Endodermal cell (in vitro differentiated cells): ENCODE data around the gene ANKRD9. TPM values are rescaled to one million over a fixed set of nuclear protein-coding genes. Genes with fewer than 3 reads are reported as not detected.

ENCODE experiments used
- DNase-seq: peaks from one replicate; pipeline ENCODE4 v3.0.0-alpha.2; 2017
- H3K27ac ChIP-seq: 2 replicates; pipeline ENCODE4 v1.5.1; 2013; ENCODE audit warnings: mild to moderate bottlenecking, low read depth, low read length, moderate library complexity
- H3K27me3 ChIP-seq: 2 replicates; pipeline ENCODE4 v1.6.1; 2013; ENCODE audit warnings: mild to moderate bottlenecking, low read length, moderate library complexity; ENCODE audit not compliant: insufficient read depth, control insufficient read depth, poor library complexity, severe bottlenecking
- H3K36me3 ChIP-seq: 2 replicates; pipeline ENCODE4 v1.7.0; 2013; ENCODE audit warnings: mild to moderate bottlenecking, low read length, moderate library complexity; ENCODE audit not compliant: control insufficient read depth, insufficient read depth
- H3K4me1 ChIP-seq: one replicate; pipeline ENCODE4 v1.7.0; 2013; ENCODE audit warnings: low read length; ENCODE audit not compliant: control insufficient read depth, insufficient read depth
- H3K4me3 ChIP-seq: 2 replicates; pipeline ENCODE4 v1.5.1; 2013; ENCODE audit warnings: mild to moderate bottlenecking, low read length, moderate library complexity
- H3K9ac ChIP-seq: 2 replicates; pipeline ENCODE4 v1.6.1; 2013; ENCODE audit warnings: mild to moderate bottlenecking, low read length, moderate library complexity; ENCODE audit not compliant: poor library complexity, severe bottlenecking; ENCODE audit errors: extremely low read depth
- H3K9me3 ChIP-seq: 2 replicates; pipeline ENCODE4 v1.6.1; 2013; ENCODE audit warnings: mild to moderate bottlenecking, low read length, moderate library complexity; ENCODE audit not compliant: control insufficient read depth
- H3K27ac Mint-ChIP-seq: 2 replicates; pipeline ENCODE4 v1.8.0; 2020; ENCODE audit warnings: mixed read lengths
- H3K27me3 Mint-ChIP-seq: 2 replicates; pipeline ENCODE4 v1.8.0; 2021; ENCODE audit warnings: mild to moderate bottlenecking, mixed read lengths; ENCODE audit not compliant: insufficient read depth
- H3K36me3 Mint-ChIP-seq: 2 replicates; pipeline ENCODE4 v1.8.0; 2020; ENCODE audit warnings: low read depth, mixed read lengths
- H3K4me1 Mint-ChIP-seq: 2 replicates; pipeline ENCODE4 v1.8.0; 2020; ENCODE audit warnings: mixed read lengths
- H3K4me3 Mint-ChIP-seq: 2 replicates; pipeline ENCODE4 v1.8.0; 2020; ENCODE audit warnings: mild to moderate bottlenecking, moderate library complexity, mixed read lengths
- H3K9me3 Mint-ChIP-seq: 2 replicates; pipeline ENCODE4 v1.8.0; 2020; ENCODE audit warnings: mild to moderate bottlenecking, mixed read lengths
- CTCF ChIP-seq: fragments of 200-600 bp; sonication (generic); conservative IDR thresholded peaks from 2 replicates; pipeline ENCODE4 v1.5.0; 2021; ENCODE audit warnings: antibody characterized with exemption, mild to moderate bottlenecking
- WGBS, 2 experiments: methylation state at CpG; one replicate each; pipeline versions ENCODE4 v1.1.5 to v1.1.7; 2013; ENCODE audit warnings: missing lambda C conversion rate in 2 of 2, mixed read lengths in 1 of 2; ENCODE audit not compliant: insufficient coverage in 1 of 2, insufficient read length in 1 of 2; 5-methylcytosine and 5-hydroxymethylcytosine counted together
- total RNA-seq, 2 donors: library from RNA; stranded (reverse); fragmentation: NEBNext Ultra II Directional in 1 of 2; extraction: Animal tissue kit (Norgen Biotek cat#: 25700) in 1 of 2; gene quantifications; 2 replicates in 1 of 2; 3 replicates in 1 of 2; pipeline ENCODE4 v1.2.1, GENCODE V29; 2021

The ANKRD9 gene
- total RNA-seq, 2 donors from 2014 or later: 32.7 to 38.9 TPM

- H3K9me3 ChIP-seq: no peaks in the 10 kb centered on the region
- H3K9me3 Mint-ChIP-seq: no peaks in the 10 kb centered on the region
- no peak overlapping the region for H3K27ac ChIP-seq
- no peak overlapping the region for H3K4me3 Mint-ChIP-seq
- no peak overlapping the region for H3K4me3 ChIP-seq
- TF ChIP-seq CTCF: no peak
- no peak overlapping the region for H3K27ac Mint-ChIP-seq
- no peak overlapping the region for H3K9ac ChIP-seq
- no peaks in the 10 kb centered on the region for H3K36me3 ChIP-seq
- peaks cover 3% of the 10 kb centered on the region for H3K27me3 Mint-ChIP-seq
- no peaks in the 10 kb centered on the region for H3K4me1 ChIP-seq
- H3K4me1 Mint-ChIP-seq: no peaks in the 10 kb centered on the region
- no peaks in the 10 kb centered on the region for H3K27me3 ChIP-seq
- 88 to 96% methylated on average over 3 to 15 of the region's 15 CpGs for WGBS, 2 experiments
- no peak for DNase-seq
- H3K36me3 Mint-ChIP-seq: no peaks in the 10 kb centered on the region
These were observed 28.5 kb upstream of the ANKRD9 start for GRCh38 chr14:102537981-102538601.

- no peaks in the 10 kb centered on the region for H3K36me3 Mint-ChIP-seq
- H3K9me3 Mint-ChIP-seq: no peaks in the 10 kb centered on the region
- H3K27ac ChIP-seq: no peak overlapping the region
- H3K4me1 Mint-ChIP-seq: no peaks in the 10 kb centered on the region
- DNase-seq: no peak
- no peak overlapping the region for H3K4me3 ChIP-seq
- no peaks in the 10 kb centered on the region for H3K9me3 ChIP-seq
- TF ChIP-seq CTCF: no peak
- no peaks in the 10 kb centered on the region for H3K4me1 ChIP-seq
- H3K27me3 ChIP-seq: no peaks in the 10 kb centered on the region
- no peak overlapping the region for H3K4me3 Mint-ChIP-seq
- H3K27ac Mint-ChIP-seq: no peak overlapping the region
- H3K36me3 ChIP-seq: no peaks in the 10 kb centered on the region
- WGBS, 2 experiments: 92 to 95% methylated on average over 3 of the region's 3 CpGs
- H3K27me3 Mint-ChIP-seq: no peaks in the 10 kb centered on the region
- no peak overlapping the region for H3K9ac ChIP-seq
These were observed 22.7 kb upstream of the ANKRD9 start for GRCh38 chr14:102532204-102532658.

GRCh38 chr14:102530828-102531478 is 21.4 kb upstream of the ANKRD9 start:
- H3K27ac ChIP-seq: no peak overlapping the region
- Mint-ChIP-seq H3K4me1 (peaks cover under 1% of the 10 kb centered on the region), H3K36me3 (no peaks in the 10 kb centered on the region), H3K27me3 (no peaks in the 10 kb centered on the region), H3K9me3 (no peaks in the 10 kb centered on the region), H3K27ac (no peak overlapping the region), H3K4me3 (no peak overlapping the region)
- no peaks in the 10 kb centered on the region for H3K36me3 ChIP-seq
- WGBS, 2 experiments: 90 to 91% methylated on average over 10 to 13 of the region's 13 CpGs
- H3K4me3 ChIP-seq: no peak overlapping the region
- no peak overlapping the region for H3K9ac ChIP-seq
- TF ChIP-seq CTCF: no peak
- no peak for DNase-seq
- H3K9me3 ChIP-seq: no peaks in the 10 kb centered on the region
- no peaks in the 10 kb centered on the region for H3K4me1 ChIP-seq
- no peaks in the 10 kb centered on the region for H3K27me3 ChIP-seq
